GM23338 (cell line): ENCODE data around the gene AGBL4. TPM values are rescaled to one million over a fixed set of nuclear protein-coding genes. Genes with fewer than 3 reads are reported as not detected.

Experiments used
- ATAC-seq: fragments of 200-7000 bp; cut with Tn5 transposase; 3 replicates; pipeline ENCODE4 v1.9.1; 2020
- DNase-seq: peaks from one replicate; pipeline ENCODE4 v3.0.0-alpha.2; 2015; ENCODE audit warnings: low spot score
- H2AFZ ChIP-seq: fragments of 200-600 bp; sonication (generic); 2 replicates; pipeline ENCODE4 v1.8.0; 2016; ENCODE audit warnings: antibody characterized with exemption, mild to moderate bottlenecking, moderate library complexity
- H3F3A ChIP-seq: fragments of 200-600 bp; sonication (generic); replicated peaks from 2 replicates; pipeline ENCODE4 v1.8.0; 2017; ENCODE audit warnings: antibody characterized with exemption, mixed run types, low read depth
- H3K27ac ChIP-seq: fragments of 200-600 bp; sonication (generic); 2 replicates; pipeline ENCODE4 v1.6.1; 2016; ENCODE audit warnings: low read depth
- H3K27me3 ChIP-seq: fragments of 200-600 bp; sonication (generic); 2 replicates; pipeline ENCODE4 v1.8.0; 2016; ENCODE audit warnings: mild to moderate bottlenecking, mixed run types, moderate library complexity; ENCODE audit not compliant: insufficient read depth
- H3K36me3 ChIP-seq: fragments of 200-600 bp; sonication (generic); 2 replicates; pipeline ENCODE4 v1.8.0; 2016; ENCODE audit warnings: mild to moderate bottlenecking; ENCODE audit not compliant: insufficient read depth
- H3K4me1 ChIP-seq: fragments of 200-600 bp; sonication (generic); 2 replicates; pipeline ENCODE4 v1.8.0; 2016; ENCODE audit warnings: mild to moderate bottlenecking, moderate library complexity; ENCODE audit not compliant: insufficient read depth
- H3K4me2 ChIP-seq: fragments of 200-600 bp; sonication (generic); 2 replicates; pipeline ENCODE4 v1.7.1; 2017; ENCODE audit warnings: mixed run types
- H3K4me3 ChIP-seq: fragments of 200-600 bp; sonication (generic); 2 replicates; pipeline ENCODE4 v1.6.1; 2016; ENCODE audit warnings: mixed run types
- H3K79me2 ChIP-seq: fragments of 200-600 bp; sonication (generic); replicated peaks from 2 replicates; pipeline ENCODE4 v1.8.0; 2017; ENCODE audit warnings: mild to moderate bottlenecking; ENCODE audit not compliant: insufficient read depth
- H3K9me2 ChIP-seq: fragments of 200-600 bp; sonication (generic); 2 replicates; pipeline ENCODE4 v1.8.0; 2017; ENCODE audit not compliant: insufficient read depth
- H4K20me1 ChIP-seq: fragments of 200-600 bp; sonication (generic); replicated peaks from 2 replicates; pipeline ENCODE4 v1.8.0; 2017; ENCODE audit warnings: mild to moderate bottlenecking; ENCODE audit not compliant: insufficient read depth
- H3K27ac Mint-ChIP-seq: 2 replicates; pipeline ENCODE4 v1.8.0; 2020; ENCODE audit warnings: inconsistent platforms, mild to moderate bottlenecking, moderate library complexity, mixed read lengths
- H3K27me3 Mint-ChIP-seq: 3 replicates; pipeline ENCODE4 v1.8.0; 2022; ENCODE audit warnings: low read depth, mild to moderate bottlenecking, moderate library complexity, mixed read lengths, inconsistent platforms; ENCODE audit not compliant: insufficient read depth, poor library complexity
- H3K36me3 Mint-ChIP-seq: 3 replicates; pipeline ENCODE4 v1.8.0; 2021; ENCODE audit warnings: low read depth, mild to moderate bottlenecking, inconsistent platforms, moderate library complexity, mixed read lengths
- H3K4me1 Mint-ChIP-seq: 3 replicates; pipeline ENCODE4 v1.8.0; 2020; ENCODE audit warnings: mild to moderate bottlenecking, inconsistent platforms, mixed read lengths
- H3K4me3 Mint-ChIP-seq: 3 replicates; pipeline ENCODE4 v1.8.0; 2021; ENCODE audit warnings: moderate library complexity, mild to moderate bottlenecking, inconsistent platforms, mixed read lengths
- H3K9me3 Mint-ChIP-seq: 3 replicates; pipeline ENCODE4 v1.8.0; 2020; ENCODE audit warnings: moderate library complexity, mild to moderate bottlenecking, inconsistent platforms, mixed read lengths
- CTCF ChIP-seq, 2 experiments: fragments of 200-600 bp in 1 of 2; sonication (generic) in 1 of 2; conservative IDR thresholded peaks; 2 replicates each; pipeline versions ENCODE4 v1.5.1 to v1.6.1; 2016 to 2017; ENCODE audit warnings: antibody characterized with exemption in 2 of 2, low read depth in 2 of 2, mild to moderate bottlenecking in 2 of 2, moderate library complexity in 1 of 2
- ETS1 ChIP-seq: IDR thresholded peaks from 2 replicates; pipeline ENCODE4 v1.6.1; 2016; ENCODE audit warnings: antibody characterized with exemption
- EZH2phosphoT487 ChIP-seq: fragments of 200-600 bp; sonication (generic); IDR thresholded peaks from one replicate; pipeline ENCODE4 v1.8.1; 2018; ENCODE audit warnings: antibody characterized with exemption; ENCODE audit not compliant: unreplicated experiment
- JUNB ChIP-seq: IDR thresholded peaks from one replicate; pipeline ENCODE4 v1.6.1; 2016; ENCODE audit warnings: antibody characterized with exemption; ENCODE audit not compliant: unreplicated experiment
- REST ChIP-seq: IDR thresholded peaks from one replicate; pipeline ENCODE4 v1.6.1; 2018; ENCODE audit warnings: antibody characterized with exemption; ENCODE audit not compliant: unreplicated experiment
- polyA plus RNA-seq: library from polyadenylated mRNA; unstranded; fragments of >200 nt; fragmentation: Nextera tagmentation; extraction: Ambion mirVana; gene quantifications from 2 replicates; pipeline ENCODE4 v1.2.1, GENCODE V29; 2016
- total RNA-seq: library from RNA; depleted of rRNA; stranded (reverse); fragments of >200 nt; shearing (Covaris generic); gene quantifications from 2 replicates; pipeline ENCODE4 v1.2.3, GENCODE V29; 2014

The AGBL4 gene
- total and polyA plus RNA-seq, 2 experiments from 2014 or later, result 0.91 to 1.5 TPM

GRCh38 chr1:49465486-49466185 is 558.1 kb downstream of the AGBL4 start:
- ATAC-seq (no peak), DNase-seq (no peak)
- no peak for TF ChIP-seq REST
- Histone ChIP-seq H3F3A (no peaks in the 10 kb centered on the region), H2AFZ (no peak overlapping the region), H4K20me1 (no peaks in the 10 kb centered on the region), H3K27ac (no peak overlapping the region), H3K36me3 (peaks cover 7% of the 10 kb centered on the region; the same call in 1 of the 2 replicates), H3K27me3 (no peaks in the 10 kb centered on the region), H3K79me2 (no peaks in the 10 kb centered on the region), H3K4me3 (no peak overlapping the region), H3K4me1 (no peaks in the 10 kb centered on the region), H3K4me2 (no peak overlapping the region), H3K9me2 (no peaks in the 10 kb centered on the region)
- H3K36me3 Mint-ChIP-seq, result peaks cover 16% of the 10 kb centered on the region; the same call in 1 of the 3 replicates
- no peak overlapping the region for H3K4me3 Mint-ChIP-seq
- H3K9me3 Mint-ChIP-seq, result peaks cover 89% of the 10 kb centered on the region
- no peaks in the 10 kb centered on the region for H3K4me1 Mint-ChIP-seq
- no peaks in the 10 kb centered on the region for H3K27me3 Mint-ChIP-seq
- no peak overlapping the region for H3K27ac Mint-ChIP-seq

GRCh38 chr1:49448200-49448599 is 575.6 kb downstream of the AGBL4 start:
- Mint-ChIP-seq H3K4me1 (no peaks in the 10 kb centered on the region), H3K36me3 (peaks cover 26% of the 10 kb centered on the region; the same call in 2 of the 3 replicates), H3K27me3 (no peaks in the 10 kb centered on the region), H3K4me3 (no peak overlapping the region), H3K27ac (no peak overlapping the region), H3K9me3 (peaks cover 97% of the 10 kb centered on the region)
- no peak overlapping the region for H3K4me2 ChIP-seq
- no peaks in the 10 kb centered on the region for H3K4me1 ChIP-seq
- ATAC-seq (no peak), DNase-seq (no peak)
- no peaks in the 10 kb centered on the region for H3K36me3 ChIP-seq
- H3K9me2 ChIP-seq, result no peaks in the 10 kb centered on the region
- H2AFZ ChIP-seq, result no peak overlapping the region
- H3K79me2 ChIP-seq, result no peaks in the 10 kb centered on the region
- TF ChIP-seq EZH2phosphoT487, result no peak
- TF ChIP-seq CTCF (conservative IDR thresholded peaks at IDR 0.05; ENCODE audit: low read depth in 2 of 2), result no peak
- TF ChIP-seq ETS1, result no peak
- no peak for TF ChIP-seq JUNB
- no peak overlapping the region for H3K4me3 ChIP-seq
- H3K27me3 ChIP-seq, result no peaks in the 10 kb centered on the region
- no peaks in the 10 kb centered on the region for H3F3A ChIP-seq
- H4K20me1 ChIP-seq, result no peaks in the 10 kb centered on the region
- H3K27ac ChIP-seq, result no peak overlapping the region
